ENCODE measurements around the gene CSNK2A3. TPM values are rescaled to one million over a fixed set of nuclear protein-coding genes. Genes with fewer than 3 reads are reported as not detected.
"Not testable (repeated sequence)": the region's sequence is repeated elsewhere in the genome, so short reads cannot be mapped to it uniquely, and the experiment has no call there.

CSNK2A3 gene
- total RNA-seq, 1 experiment from 2014 or later, result 2.0 TPM

GRCh38 chr11:11380340-11380739, 27.3 kb upstream of the CSNK2A3 start:
- no peak for DNase-seq (ENCODE audit: low read depth)

DNA sequence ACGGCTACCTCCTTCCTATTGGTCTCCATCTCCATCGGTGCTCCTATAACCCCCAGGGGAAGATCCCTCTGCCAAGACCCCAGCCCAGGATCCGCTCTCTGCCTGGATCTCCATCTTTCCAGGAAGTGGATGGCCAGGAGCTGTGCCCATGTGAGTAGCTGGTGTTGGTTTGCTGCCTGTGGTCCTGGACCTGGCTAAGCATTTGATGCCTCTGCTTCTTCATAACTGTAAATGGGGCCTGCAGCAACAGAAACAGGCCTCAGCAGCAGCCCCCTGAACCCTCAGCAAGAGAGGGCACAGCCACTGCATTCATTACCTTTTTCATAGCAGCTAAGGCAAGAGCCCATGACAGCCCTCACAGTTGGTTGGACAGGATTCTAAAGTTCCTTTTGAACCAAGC, 26.6 kb upstream of the CSNK2A3 start:
- DNase-seq (ENCODE audit: low read depth), result no peak

DNA sequence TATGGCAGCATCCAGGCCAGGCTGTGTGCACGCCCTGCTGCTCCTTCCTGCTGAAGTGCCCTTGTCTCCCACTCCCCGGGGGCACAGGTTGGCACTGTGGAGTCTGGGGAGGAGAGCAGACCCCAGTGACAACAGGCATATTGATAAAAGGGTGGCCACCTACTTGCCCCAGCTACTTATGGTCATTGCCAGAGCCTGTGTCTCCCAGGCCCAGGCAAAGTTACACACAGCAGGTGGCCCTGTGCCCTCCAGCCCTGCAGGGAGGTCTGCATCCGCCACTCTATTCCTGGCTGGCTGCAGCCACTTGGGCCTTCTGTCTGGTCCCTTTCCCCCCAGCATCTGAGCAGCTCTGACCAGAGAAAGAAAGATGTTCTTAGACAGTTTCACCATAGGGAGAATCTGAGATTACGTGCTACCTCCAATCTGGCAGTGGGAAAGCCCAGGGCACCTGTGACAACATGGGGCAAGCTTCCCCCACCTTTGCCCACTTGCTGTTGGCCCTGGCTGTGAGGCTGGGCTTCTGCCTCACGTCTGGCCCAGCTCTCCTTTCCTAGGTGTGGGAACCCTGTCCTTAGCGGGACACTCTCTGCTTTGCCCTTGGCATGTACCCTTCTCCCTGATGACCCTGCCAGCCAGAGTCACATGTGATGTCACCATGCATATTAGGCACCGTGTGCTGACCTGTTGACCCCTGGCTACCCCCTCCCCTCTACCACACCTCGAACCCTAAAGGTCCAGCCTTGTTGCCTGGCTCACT, 25.3 kb upstream of the CSNK2A3 start:
- DNase-seq (ENCODE audit: low read depth), result no peak

DNA sequence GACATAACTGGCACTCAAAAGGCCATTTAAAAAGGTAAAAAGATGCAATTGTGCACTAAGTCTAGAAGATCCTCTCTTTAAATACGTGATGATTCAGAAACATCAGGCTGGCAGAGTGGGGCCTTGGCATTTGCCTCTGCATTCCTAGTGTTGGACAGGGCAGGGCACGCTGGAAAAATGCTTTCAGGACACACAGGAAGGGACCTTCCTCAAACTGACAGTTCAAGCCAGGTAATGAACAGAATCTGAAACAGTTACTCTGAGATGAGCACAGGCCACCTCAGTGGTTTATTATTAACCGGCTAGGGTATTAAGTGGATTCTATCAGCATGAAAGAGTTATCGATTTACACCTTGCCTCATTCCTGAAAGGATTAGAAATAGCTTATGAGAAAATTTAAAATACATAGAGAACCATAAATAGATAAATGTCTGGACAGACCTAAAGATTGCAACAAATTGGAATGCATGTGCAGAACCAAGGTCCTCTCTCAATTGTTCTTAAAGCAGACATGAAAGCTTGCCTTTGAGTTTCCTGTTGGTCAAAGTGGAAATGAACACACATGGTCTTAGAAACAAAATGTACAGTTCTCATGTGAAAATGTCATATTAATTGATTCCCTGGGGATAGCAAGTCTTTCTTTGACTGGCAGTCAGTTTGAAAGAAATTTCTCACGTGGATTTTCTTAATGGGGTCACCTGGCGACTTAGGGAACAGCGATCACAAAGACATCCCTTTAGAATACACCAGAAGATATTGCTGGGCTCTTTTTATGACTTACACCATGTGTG, 21.5 kb upstream of the CSNK2A3 start:
- no peak for DNase-seq (ENCODE audit: low read depth)

DNA sequence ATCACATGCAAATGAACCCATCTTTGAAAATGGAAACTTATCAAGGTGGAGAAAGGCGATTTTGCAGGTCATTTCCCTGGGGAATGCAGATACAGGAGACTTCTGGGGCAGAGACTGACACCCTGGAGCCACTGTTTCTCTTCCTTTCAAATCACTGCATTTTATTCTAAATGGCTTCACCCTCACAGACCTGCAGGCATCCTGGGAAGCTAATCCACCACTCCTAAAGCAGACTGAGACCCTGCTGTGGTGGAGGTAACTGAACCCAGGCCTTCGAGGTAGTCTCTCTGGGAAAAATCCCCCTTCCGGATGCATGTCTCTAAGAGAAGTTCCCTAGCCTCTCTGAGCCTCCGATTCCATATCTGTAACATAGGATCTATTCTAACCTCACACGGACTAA, 20.9 kb upstream of the CSNK2A3 start:
- no peak for DNase-seq (ENCODE audit: low read depth)

DNA sequence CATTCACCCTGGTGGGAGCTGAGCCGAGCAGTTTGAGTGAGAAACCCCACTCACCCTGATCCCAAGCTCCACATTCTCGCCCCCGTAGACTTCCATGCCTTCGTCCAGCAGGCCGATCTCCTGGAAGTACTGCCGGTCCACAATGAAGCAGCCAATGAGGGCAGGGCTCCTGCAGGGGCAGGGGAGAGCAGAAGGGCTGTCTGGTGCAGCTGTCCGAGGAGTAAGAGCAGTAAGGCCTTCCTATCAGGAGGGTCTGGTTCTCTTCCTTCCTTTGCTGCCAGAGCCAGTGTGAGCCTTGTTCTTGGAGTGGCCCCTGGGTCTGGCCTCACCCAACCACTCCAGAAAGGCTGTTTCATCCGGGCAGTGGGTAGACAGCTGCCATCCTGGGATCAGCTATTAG, 19.4 kb upstream of the CSNK2A3 start:
- no peak for DNase-seq (ENCODE audit: low read depth)

DNA sequence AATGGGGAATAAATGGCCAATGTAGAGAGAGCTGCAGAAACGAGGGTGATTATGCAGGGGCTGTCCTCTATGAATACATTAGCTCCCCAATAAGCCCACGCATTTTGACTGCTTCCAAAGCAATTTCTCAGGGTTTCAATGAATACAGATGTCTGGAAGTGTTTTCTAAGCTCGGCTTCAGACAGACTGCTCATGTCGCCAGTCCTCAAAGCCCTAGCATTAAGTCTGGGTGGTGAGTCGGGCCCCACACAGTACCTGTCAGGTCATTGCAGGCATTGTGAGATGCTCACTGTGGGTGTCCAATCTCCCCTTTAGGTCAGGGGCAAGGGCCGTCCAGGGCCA, 17.9 kb upstream of the CSNK2A3 start:
- DNase-seq (ENCODE audit: low read depth), result no peak

- DNase-seq (ENCODE audit: low read depth), result no peak
Measured at GRCh38 chr11:11370255-11370961, 17.4 kb upstream of the CSNK2A3 start.

GRCh38 chr11:11366793-11367192, 13.7 kb upstream of the CSNK2A3 start:
- no peak for DNase-seq (ENCODE audit: low read depth)

- no peak for DNase-seq (ENCODE audit: low read depth)
Measured at GRCh38 chr11:11363674-11364073, 10.6 kb upstream of the CSNK2A3 start.

DNA sequence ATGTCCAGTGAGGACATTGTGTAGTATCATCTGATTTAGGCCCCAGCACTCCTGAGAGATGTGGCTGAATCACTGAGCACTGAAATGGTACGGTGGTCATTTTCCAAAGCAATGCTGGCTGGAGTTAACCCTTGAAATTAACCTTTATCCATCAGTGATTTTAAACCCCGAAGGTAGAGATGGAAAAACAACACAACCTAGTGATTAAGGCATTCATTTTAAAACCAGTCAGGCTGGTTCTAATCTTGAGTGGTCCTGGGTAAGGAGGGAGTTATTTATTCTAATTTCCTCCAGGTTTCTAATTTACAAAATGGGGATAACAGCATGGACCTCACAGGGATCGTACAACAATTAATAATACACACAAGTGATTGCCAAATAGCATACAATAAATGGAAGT, 6.6 kb upstream of the CSNK2A3 start:
- no peak for DNase-seq (ENCODE audit: low read depth)

- no peak for DNase-seq (ENCODE audit: low read depth)
Measured at GRCh38 chr11:11356842-11357241, 3.8 kb upstream of the CSNK2A3 start.

DNA sequence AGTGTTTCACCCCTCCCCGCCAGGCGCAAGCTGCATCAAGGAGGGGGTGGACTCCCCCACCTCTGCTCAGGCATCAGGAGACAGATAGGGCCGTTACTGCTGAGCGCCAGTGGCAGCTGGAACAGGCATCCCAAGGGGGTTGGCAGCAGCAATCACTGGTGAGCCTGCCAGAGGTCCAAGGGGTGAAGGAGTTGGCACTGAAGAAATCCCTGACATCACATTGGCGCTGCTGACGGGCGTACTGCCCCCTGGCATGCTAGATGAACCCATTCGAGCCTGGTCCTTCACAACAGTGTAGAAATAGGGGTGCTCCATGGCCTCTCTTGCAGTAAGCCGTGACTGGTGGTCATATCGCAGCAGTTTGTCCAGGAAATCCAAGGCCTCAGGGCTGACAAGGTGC, 1.2 kb downstream of the CSNK2A3 start:
- DNase-seq (ENCODE audit: low read depth), result not testable (repeated sequence)

GRCh38 chr11:11351042-11351586, 1.9 kb downstream of the CSNK2A3 start:
- peak; percentile 71 for DNase-seq (ENCODE audit: low read depth)

DNA sequence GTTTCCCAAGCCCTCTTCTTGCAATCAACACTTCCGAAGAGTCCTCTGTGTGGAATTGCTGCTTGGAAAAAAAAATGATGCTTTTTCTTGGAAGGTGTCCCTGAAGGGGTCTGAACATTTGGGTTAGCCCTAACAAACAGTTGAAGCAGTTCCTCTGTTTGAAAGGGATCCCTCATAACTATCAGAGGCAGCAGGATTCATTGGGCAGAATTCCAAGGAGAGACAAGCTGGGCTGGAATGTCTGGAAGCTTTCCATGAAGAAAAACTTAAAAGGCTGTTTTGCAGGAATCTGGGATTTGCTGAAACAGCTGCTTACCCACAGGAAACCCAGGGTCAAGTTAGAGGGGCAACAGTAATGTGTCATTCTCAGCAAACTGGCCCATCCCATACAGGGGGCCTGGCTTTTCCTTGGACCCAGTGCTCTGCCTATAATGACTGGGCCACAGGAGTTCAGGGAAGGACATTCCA, 3.1 kb downstream of the CSNK2A3 start:
- peak; percentile 98 for DNase-seq (ENCODE audit: low read depth)

- DNase-seq (ENCODE audit: low read depth), result no peak
Measured at GRCh38 chr11:11349106-11349825, 3.8 kb downstream of the CSNK2A3 start.

GRCh38 chr11:11348303-11348702, 4.7 kb downstream of the CSNK2A3 start:
- no peak for DNase-seq (ENCODE audit: low read depth)

GRCh38 chr11:11347592-11347991, 5.5 kb downstream of the CSNK2A3 start:
- no peak for DNase-seq (ENCODE audit: low read depth)

- no peak for DNase-seq (ENCODE audit: low read depth)
Measured at GRCh38 chr11:11346303-11346702, 6.7 kb downstream of the CSNK2A3 start.

- DNase-seq (ENCODE audit: low read depth), result no peak
Measured at GRCh38 chr11:11345099-11345498, 8.0 kb downstream of the CSNK2A3 start.

- DNase-seq (ENCODE audit: low read depth), result no peak
Measured at GRCh38 chr11:11344045-11344444, 9.0 kb downstream of the CSNK2A3 start.

Data from LHCN-M2 (cell line).